Naive B cell (primary cell): Measurements from ENCODE around the gene TMEM30A. TPM values are rescaled to one million over a fixed set of nuclear protein-coding genes. Genes with fewer than 3 reads are reported as not detected.

Experiments
- ATAC-seq, 2 donors: fragments of 150-1000 bp; cut with Tn5 transposase; 2 replicates each; pipeline ENCODE4 v1.10.0; 2021; ENCODE audit warnings: low read depth in 2 of 2, mild to moderate bottlenecking in 2 of 2, moderate library complexity in 2 of 2
- DNase-seq: peaks from one replicate; pipeline ENCODE4 v3.0.0; 2022
- H3K27ac Mint-ChIP-seq, 6 donors: one replicate each; pipeline ENCODE4 v1.8.0; 2020 to 2022; ENCODE audit warnings: mild to moderate bottlenecking in 6 of 6, mixed read lengths in 6 of 6, moderate library complexity in 5 of 6, inconsistent platforms in 2 of 6
- H3K27me3 Mint-ChIP-seq, 3 donors: one replicate each; pipeline ENCODE4 v1.8.0; 2021 to 2022; ENCODE audit warnings: mixed read lengths in 3 of 3, mild to moderate bottlenecking in 1 of 3
- H3K36me3 Mint-ChIP-seq, 2 donors: one replicate each; pipeline ENCODE4 v1.8.0; 2020 to 2022; ENCODE audit warnings: mixed read lengths in 2 of 2, inconsistent platforms in 1 of 2, mild to moderate bottlenecking in 1 of 2
- H3K4me1 Mint-ChIP-seq, 3 donors: one replicate each; pipeline ENCODE4 v1.8.0; 2020 to 2022; ENCODE audit warnings: mixed read lengths in 3 of 3, inconsistent platforms in 1 of 3, mild to moderate bottlenecking in 1 of 3, moderate library complexity in 1 of 3
- H3K4me3 Mint-ChIP-seq, 8 donors: one replicate each; pipeline ENCODE4 v1.8.0; 2020 to 2022; ENCODE audit warnings: mild to moderate bottlenecking in 8 of 8, mixed read lengths in 8 of 8, moderate library complexity in 8 of 8, inconsistent platforms in 2 of 8
- H3K9me3 Mint-ChIP-seq, 7 donors: one replicate each; pipeline ENCODE4 v1.8.0; 2020 to 2022; ENCODE audit warnings: mixed read lengths in 7 of 7, mild to moderate bottlenecking in 5 of 7, inconsistent platforms in 2 of 7, moderate library complexity in 1 of 7
- polyA plus RNA-seq, 6 donors: library from polyadenylated mRNA; unstranded; fragments of 300-500 nt; fragmentation: Illumina TruSeq; gene quantifications; one replicate each; pipeline ENCODE4 v1.2.3, GENCODE V29; 2021; ENCODE audit warnings: low read depth in 6 of 6

Gene TMEM30A
- polyA plus RNA-seq, 6 donors from 2014 or later = 33.5 to 45.1 (median 41.8) TPM

GRCh38 chr6:75236630-75237029 is 48.0 kb downstream of the TMEM30A start:
- H3K9me3 Mint-ChIP-seq = no peaks in the 10 kb centered on the region
- no peaks in the 10 kb centered on the region for H3K27me3 Mint-ChIP-seq
- no peak for ATAC-seq
- H3K4me1 Mint-ChIP-seq = peaks cover 3 to 9% (median 5%) of the 10 kb centered on the region in 3 donors
- H3K27ac Mint-ChIP-seq = no peak overlapping the region
- DNase-seq = no peak
- peaks cover 3 to 11% of the 10 kb centered on the region in 2 donors for H3K36me3 Mint-ChIP-seq
- no peak overlapping the region for H3K4me3 Mint-ChIP-seq

- Mint-ChIP-seq H3K36me3 (peaks cover 3 to 11% of the 10 kb centered on the region in 2 donors), H3K27ac (no peak overlapping the region), H3K9me3 (no peaks in the 10 kb centered on the region), H3K27me3 (no peaks in the 10 kb centered on the region), H3K4me3 (no peak overlapping the region), H3K4me1 (peaks cover 0 to 5% (median 0%) of the 10 kb centered on the region in 3 donors)
- DNase-seq = no peak
- no peak for ATAC-seq
These were observed 49.3 kb downstream of the TMEM30A start for GRCh38 chr6:75235271-75235670.

DNA sequence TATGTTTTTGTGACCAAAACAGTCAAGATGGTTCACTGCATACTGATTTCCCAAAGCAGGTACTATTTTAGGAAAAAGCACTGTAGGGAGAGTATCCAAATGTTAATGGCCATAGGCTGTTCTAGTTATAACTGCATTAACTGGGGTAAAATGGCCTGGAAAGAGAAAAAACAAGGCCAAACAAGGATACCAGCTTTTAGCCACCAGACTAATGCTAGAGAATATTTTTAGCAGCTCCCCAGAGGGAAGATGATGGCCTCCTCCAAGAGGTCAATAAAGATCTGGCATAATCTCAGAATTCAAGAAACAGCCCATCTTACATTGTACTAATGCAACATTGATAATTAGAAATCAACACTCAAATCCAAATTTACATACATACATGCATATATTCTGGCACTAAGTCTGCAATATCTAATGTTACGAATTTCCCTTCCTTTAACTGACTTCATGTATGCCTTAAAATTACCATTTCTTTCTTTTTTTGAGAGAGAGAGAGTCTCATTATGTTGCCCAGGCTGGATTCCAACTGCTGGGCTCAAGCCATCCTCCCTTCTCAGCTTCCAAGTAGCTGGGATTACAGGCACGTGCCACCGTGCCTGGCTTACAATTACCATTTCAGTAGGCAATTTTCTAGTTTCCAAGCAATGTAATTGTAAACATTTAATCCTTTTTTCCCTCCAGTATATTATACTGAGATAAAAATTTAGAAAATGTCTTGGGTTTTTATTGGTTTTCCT is 50.3 kb downstream of the TMEM30A start:
- Mint-ChIP-seq H3K27me3 (no peaks in the 10 kb centered on the region), H3K4me3 (no peak overlapping the region), H3K27ac (no peak overlapping the region), H3K36me3 (peaks cover 3 to 11% of the 10 kb centered on the region in 2 donors), H3K4me1 (peaks cover 0 to 5% (median 0%) of the 10 kb centered on the region in 3 donors), H3K9me3 (no peaks in the 10 kb centered on the region)
- no peak for DNase-seq
- no peak for ATAC-seq

DNA sequence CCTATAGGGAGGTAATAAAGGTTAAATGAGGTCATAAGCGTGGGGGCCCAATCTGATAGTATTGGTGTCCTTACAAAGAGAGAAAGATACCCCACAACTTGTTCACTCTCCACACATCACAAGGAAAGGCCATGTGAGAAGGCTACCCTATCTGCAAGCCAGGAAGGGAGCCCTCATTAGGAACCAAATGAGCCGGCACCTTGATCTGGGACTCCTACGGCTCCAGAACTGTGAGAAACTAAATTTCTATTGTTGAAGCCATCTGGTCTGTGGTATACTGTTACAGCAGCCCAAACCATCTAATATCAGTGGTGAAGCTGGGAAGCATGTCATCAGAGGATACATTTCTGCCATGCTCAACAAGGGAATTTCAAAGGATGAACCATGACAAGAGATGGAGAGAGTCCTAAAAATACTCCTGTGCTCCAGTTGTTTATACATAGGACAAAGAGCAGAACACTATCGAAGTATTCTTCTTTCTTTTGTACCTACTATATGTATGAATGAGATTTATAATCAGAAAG is 51.4 kb downstream of the TMEM30A start:
- Mint-ChIP-seq H3K36me3 (peaks cover 3 to 11% of the 10 kb centered on the region in 2 donors), H3K4me1 (no peaks in the 10 kb centered on the region), H3K27me3 (peaks cover 0 to under 1% (median 0%) of the 10 kb centered on the region in 3 donors), H3K4me3 (no peak overlapping the region), H3K27ac (no peak overlapping the region), H3K9me3 (no peaks in the 10 kb centered on the region)
- DNase-seq = no peak
- ATAC-seq = no peak

GRCh38 chr6:75230484-75231325 is 53.9 kb downstream of the TMEM30A start:
- H3K27ac Mint-ChIP-seq = no peak overlapping the region
- no peak for DNase-seq
- peaks cover 7 to 13% (median 9%) of the 10 kb centered on the region in 3 donors for H3K27me3 Mint-ChIP-seq
- H3K4me1 Mint-ChIP-seq = no peaks in the 10 kb centered on the region
- ATAC-seq = no peak
- no peak overlapping the region for H3K4me3 Mint-ChIP-seq
- H3K36me3 Mint-ChIP-seq = no peaks in the 10 kb centered on the region
- no peaks in the 10 kb centered on the region for H3K9me3 Mint-ChIP-seq

- Mint-ChIP-seq H3K4me3 (no peak overlapping the region), H3K27ac (no peak overlapping the region)
- ATAC-seq = no peak
These were observed 60.2 kb downstream of the TMEM30A start for GRCh38 chr6:75224303-75224926.

GRCh38 chr6:75223428-75223827 is 61.2 kb downstream of the TMEM30A start:
- peaks cover 27 to 57% (median 56%) of the 10 kb centered on the region in 3 donors for H3K27me3 Mint-ChIP-seq
- no peak for ATAC-seq
- H3K27ac Mint-ChIP-seq = no peak overlapping the region
- no peaks in the 10 kb centered on the region for H3K36me3 Mint-ChIP-seq
- no peaks in the 10 kb centered on the region for H3K9me3 Mint-ChIP-seq
- H3K4me1 Mint-ChIP-seq = no peaks in the 10 kb centered on the region
- no peak for DNase-seq
- no peak overlapping the region for H3K4me3 Mint-ChIP-seq

More at GRCh38 chr6:75224303-75224926, 60.2 kb downstream of the TMEM30A start:
- Mint-ChIP-seq H3K9me3 (no peaks in the 10 kb centered on the region), H3K27me3 (peaks cover 27 to 51% (median 50%) of the 10 kb centered on the region in 3 donors), H3K4me1 (no peaks in the 10 kb centered on the region), H3K36me3 (no peaks in the 10 kb centered on the region)
- DNase-seq = no peak

- Mint-ChIP-seq H3K27me3 (peaks cover 20 to 61% (median 59%) of the 10 kb centered on the region in 3 donors), H3K9me3 (no peaks in the 10 kb centered on the region), H3K27ac (no peak overlapping the region), H3K4me1 (no peaks in the 10 kb centered on the region), H3K4me3 (no peak overlapping the region), H3K36me3 (no peaks in the 10 kb centered on the region)
- no peak for ATAC-seq
- no peak for DNase-seq
These were observed 62.3 kb downstream of the TMEM30A start for GRCh38 chr6:75222261-75222660.

DNA sequence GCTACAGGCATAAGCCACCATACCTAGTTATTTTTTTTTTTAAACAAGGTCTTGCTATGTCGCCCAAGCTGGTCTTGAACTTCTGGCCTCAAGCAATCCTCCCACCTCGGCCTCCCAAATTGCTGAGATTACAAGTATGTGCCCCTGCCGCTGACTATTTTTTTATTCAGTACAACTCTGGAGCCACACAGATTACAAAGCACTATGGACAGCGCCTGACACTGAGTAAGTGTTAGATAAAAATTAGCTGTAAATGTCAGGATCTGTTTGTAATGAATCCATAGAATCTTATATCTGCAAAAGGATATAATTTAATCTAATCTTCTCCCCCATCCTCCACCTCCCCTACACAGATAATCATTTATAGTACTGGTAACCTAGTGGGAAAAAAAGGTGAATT is 63.5 kb downstream of the TMEM30A start:
- Mint-ChIP-seq H3K36me3 (no peaks in the 10 kb centered on the region), H3K4me3 (no peak overlapping the region), H3K4me1 (no peaks in the 10 kb centered on the region), H3K27me3 (peaks cover 20 to 68% (median 65%) of the 10 kb centered on the region in 3 donors), H3K27ac (no peak overlapping the region), H3K9me3 (no peaks in the 10 kb centered on the region)
- DNase-seq (no peak), ATAC-seq (no peak)

GRCh38 chr6:75220357-75220756 is 64.2 kb downstream of the TMEM30A start:
- Mint-ChIP-seq H3K36me3 (no peaks in the 10 kb centered on the region), H3K27me3 (peaks cover 25 to 75% (median 71%) of the 10 kb centered on the region in 3 donors), H3K4me3 (no peak overlapping the region), H3K9me3 (no peaks in the 10 kb centered on the region), H3K27ac (no peak overlapping the region), H3K4me1 (no peaks in the 10 kb centered on the region)
- DNase-seq = no peak
- no peak for ATAC-seq

- no peak overlapping the region for H3K27ac Mint-ChIP-seq
These were observed 65.3 kb downstream of the TMEM30A start for GRCh38 chr6:75219263-75219662.

GRCh38 chr6:75217193-75217592 is 67.4 kb downstream of the TMEM30A start:
- Mint-ChIP-seq H3K4me3 (no peak overlapping the region), H3K27me3 (peaks cover 13 to 51% (median 49%) of the 10 kb centered on the region in 3 donors), H3K9me3 (no peaks in the 10 kb centered on the region), H3K4me1 (no peaks in the 10 kb centered on the region), H3K27ac (no peak overlapping the region), H3K36me3 (no peaks in the 10 kb centered on the region)
- DNase-seq (no peak), ATAC-seq (no peak)

More at GRCh38 chr6:75219263-75219662, 65.3 kb downstream of the TMEM30A start:
- no peak for ATAC-seq
- no peak for DNase-seq
- peaks cover 17 to 65% (median 60%) of the 10 kb centered on the region in 3 donors for H3K27me3 Mint-ChIP-seq
- H3K36me3 Mint-ChIP-seq = no peaks in the 10 kb centered on the region
- H3K4me1 Mint-ChIP-seq = no peaks in the 10 kb centered on the region
- no peak overlapping the region for H3K4me3 Mint-ChIP-seq
- H3K9me3 Mint-ChIP-seq = no peaks in the 10 kb centered on the region

GRCh38 chr6:75215291-75215690 is 69.3 kb downstream of the TMEM30A start:
- Mint-ChIP-seq H3K27me3 (peaks cover 24 to 64% (median 58%) of the 10 kb centered on the region in 3 donors), H3K4me1 (no peaks in the 10 kb centered on the region), H3K27ac (no peak overlapping the region), H3K36me3 (no peaks in the 10 kb centered on the region), H3K4me3 (no peak overlapping the region), H3K9me3 (no peaks in the 10 kb centered on the region)
- no peak for DNase-seq
- no peak for ATAC-seq
